Stomach (tissue), 4 donors: ENCODE results near the gene NFATC1.

Source experiments
- POLR2A ChIP-seq, 4 donors: fragments of 450-650 bp; IDR thresholded peaks; one replicate each; pipeline ENCODE4 v1.6.1; 2016; ENCODE audit warnings: antibody characterized with exemption in 4 of 4, control low read depth in 2 of 4, mild to moderate bottlenecking in 1 of 4, moderate library complexity in 1 of 4
- POLR2AphosphoS5 ChIP-seq, 3 donors: sonication (generic); formaldehyde crosslinking; IDR thresholded peaks; one replicate each; pipeline ENCODE4 v1.6.1; 2016; ENCODE audit warnings: antibody characterized with exemption in 3 of 3
- TF ChIP-seq, protein P1 (sequence below), 7 experiments: fragments of 450-650 bp in 4 of 7; fragments of 200-600 bp in 3 of 7; sonication (generic) in 3 of 7; IDR thresholded peaks; one replicate each; pipeline ENCODE4 v1.5.1; 2016 to 2019; ENCODE audit warnings: antibody characterized with exemption in 7 of 7, control low read depth in 2 of 7, mild to moderate bottlenecking in 1 of 7

DNA sequence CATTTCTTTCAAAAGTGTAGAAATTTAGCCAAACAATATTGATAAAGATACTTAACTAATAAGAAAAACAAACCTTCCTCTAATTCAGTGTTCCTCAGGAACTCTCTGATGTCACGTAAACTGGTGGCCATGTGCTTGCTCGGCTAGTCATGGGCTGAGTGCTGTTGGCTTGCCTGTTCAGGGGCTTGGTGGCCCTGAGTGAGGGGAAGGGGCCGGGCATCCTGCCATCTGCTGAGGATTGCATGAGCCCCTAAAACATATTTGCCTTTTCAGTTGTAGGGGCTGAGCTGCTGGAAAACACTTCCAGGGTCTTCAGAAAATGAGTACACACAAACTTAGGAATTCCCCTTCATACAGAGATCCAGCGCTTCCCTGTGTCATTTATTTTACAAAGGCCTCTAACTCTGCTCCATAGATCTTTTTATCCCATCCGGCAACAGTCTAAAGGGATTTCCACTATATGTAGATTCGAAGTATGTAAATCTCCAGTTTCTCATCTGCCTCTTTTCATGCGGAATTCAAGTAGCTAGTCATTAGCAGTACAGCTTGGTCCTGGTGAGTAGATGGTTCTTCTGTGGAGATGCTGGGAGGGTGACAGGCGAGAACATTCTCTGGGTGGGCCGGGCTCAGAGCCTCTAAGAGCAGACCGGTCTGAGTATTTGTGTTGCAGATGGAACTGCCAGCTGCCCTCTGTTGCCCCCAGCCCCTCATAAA, 20.1 kb upstream of the NFATC1 start:
- TF ChIP-seq, protein P1, sequence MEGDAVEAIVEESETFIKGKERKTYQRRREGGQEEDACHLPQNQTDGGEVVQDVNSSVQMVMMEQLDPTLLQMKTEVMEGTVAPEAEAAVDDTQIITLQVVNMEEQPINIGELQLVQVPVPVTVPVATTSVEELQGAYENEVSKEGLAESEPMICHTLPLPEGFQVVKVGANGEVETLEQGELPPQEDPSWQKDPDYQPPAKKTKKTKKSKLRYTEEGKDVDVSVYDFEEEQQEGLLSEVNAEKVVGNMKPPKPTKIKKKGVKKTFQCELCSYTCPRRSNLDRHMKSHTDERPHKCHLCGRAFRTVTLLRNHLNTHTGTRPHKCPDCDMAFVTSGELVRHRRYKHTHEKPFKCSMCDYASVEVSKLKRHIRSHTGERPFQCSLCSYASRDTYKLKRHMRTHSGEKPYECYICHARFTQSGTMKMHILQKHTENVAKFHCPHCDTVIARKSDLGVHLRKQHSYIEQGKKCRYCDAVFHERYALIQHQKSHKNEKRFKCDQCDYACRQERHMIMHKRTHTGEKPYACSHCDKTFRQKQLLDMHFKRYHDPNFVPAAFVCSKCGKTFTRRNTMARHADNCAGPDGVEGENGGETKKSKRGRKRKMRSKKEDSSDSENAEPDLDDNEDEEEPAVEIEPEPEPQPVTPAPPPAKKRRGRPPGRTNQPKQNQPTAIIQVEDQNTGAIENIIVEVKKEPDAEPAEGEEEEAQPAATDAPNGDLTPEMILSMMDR (IDR thresholded peaks at IDR 0.05) = no peak
- TF ChIP-seq POLR2AphosphoS5 (IDR thresholded peaks at IDR 0.05) (no peak), POLR2A (IDR thresholded peaks at IDR 0.05) (no peak)
